GM12874 (cell line): ENCODE measurements around the gene FLVCR2.

Experiments
- TF ChIP-seq, protein P1 (sequence below): IDR thresholded peaks from 2 replicates; pipeline ENCODE4 v1.5.1; 2011; ENCODE audit warnings: low read depth, mild to moderate bottlenecking, control low read depth, low read length, moderate library complexity; ENCODE audit not compliant: insufficient read depth

Gene FLVCR2

DNA sequence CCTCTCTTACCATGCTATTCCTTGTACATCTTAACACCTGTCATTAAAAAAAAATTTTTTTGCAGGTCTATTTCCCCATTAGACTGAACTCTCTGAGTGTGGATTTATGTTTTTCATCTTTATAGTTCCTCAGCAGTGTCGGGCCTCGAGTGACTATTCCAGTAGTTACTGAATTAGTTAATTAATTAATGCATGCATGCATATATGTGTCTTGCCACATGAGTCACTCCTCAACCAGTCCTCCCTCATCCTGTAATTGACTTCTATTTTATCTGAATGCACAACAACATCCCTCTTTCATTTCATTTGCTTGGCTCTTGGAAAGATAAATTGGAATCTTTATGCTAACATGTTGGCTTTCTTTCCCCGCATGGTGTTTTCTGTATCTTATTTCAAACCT, 46.6 kb downstream of the FLVCR2 start:
- TF ChIP-seq, protein P1, sequence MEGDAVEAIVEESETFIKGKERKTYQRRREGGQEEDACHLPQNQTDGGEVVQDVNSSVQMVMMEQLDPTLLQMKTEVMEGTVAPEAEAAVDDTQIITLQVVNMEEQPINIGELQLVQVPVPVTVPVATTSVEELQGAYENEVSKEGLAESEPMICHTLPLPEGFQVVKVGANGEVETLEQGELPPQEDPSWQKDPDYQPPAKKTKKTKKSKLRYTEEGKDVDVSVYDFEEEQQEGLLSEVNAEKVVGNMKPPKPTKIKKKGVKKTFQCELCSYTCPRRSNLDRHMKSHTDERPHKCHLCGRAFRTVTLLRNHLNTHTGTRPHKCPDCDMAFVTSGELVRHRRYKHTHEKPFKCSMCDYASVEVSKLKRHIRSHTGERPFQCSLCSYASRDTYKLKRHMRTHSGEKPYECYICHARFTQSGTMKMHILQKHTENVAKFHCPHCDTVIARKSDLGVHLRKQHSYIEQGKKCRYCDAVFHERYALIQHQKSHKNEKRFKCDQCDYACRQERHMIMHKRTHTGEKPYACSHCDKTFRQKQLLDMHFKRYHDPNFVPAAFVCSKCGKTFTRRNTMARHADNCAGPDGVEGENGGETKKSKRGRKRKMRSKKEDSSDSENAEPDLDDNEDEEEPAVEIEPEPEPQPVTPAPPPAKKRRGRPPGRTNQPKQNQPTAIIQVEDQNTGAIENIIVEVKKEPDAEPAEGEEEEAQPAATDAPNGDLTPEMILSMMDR = no peak

DNA sequence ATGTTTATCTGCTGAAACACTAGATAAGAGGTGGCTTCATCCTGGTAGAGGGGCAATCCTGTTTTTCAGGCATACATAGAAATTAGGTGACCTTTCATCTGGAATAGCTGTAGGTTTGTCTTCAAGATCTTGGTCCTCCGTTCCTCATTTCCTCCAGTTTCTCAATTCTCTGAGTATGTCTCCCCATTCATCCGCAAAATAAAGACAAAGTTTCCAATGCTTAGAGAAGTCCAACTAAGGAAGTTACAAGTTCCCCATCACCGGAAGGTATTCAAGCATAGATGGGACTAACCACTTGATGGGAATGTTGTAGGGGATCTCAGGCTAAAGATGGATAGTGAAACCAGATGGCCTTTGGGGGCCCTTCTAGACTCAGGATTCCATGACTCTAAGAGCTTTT, 48.0 kb downstream of the FLVCR2 start:
- TF ChIP-seq, protein P1 = no peak

DNA sequence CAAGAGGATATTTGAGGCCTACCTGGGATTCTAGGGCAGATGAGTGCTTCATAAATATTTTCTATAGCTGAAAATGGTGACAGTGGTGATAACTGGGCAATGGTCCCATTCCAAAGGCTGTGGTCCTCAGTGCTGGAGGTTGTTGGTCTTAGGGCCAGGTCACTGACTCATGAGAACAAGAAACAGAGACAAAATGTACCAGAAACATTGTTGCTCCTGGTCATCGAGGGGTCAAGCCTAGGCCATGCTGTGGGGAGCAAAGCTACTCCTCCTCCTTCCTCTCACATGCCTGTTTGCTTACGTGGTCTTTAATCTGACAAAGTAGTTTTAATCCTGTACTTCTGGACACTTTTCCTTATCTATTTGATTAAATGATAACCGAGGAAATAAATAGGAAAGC, 48.4 kb downstream of the FLVCR2 start:
- TF ChIP-seq, protein P1 = no peak

DNA sequence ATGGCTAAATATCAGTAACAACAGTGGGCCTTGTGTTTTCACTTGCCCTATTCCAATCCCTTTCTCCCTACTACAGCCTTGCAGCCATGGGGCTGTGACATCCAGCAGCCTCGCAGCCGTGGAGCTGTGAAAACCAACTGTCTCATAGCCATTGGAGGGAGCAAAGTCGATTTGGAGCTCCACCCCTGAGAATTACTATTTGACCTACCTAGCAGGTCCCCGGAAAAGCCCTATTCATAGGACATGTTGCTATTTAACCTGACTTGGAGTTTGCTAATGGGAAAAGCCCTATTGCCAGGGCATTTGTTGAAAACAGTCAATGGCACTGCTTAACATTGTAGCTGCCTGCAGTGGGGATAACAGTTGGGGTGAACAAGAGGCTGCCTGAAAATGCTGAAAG, 49.0 kb downstream of the FLVCR2 start:
- TF ChIP-seq, protein P1 = no peak

DNA sequence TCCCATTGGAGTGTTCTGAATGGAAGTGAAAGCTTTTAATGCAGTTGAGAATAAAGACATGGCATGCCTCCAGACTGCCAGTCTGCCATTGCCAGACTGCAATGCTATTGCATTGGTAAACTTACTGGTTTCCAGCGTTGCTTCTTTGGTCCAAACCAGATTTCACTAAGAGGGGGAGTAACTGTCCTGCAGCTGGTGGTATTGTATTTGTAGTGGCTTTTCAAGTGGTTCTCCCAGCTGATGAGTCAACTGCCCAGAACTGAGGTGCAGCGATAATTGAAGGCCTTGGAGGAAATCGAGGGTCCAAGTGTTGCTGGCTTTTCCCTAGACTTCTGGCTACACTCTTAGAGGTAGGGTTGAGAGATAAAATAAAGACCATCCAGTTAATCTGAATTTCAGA, 50.4 kb downstream of the FLVCR2 start:
- TF ChIP-seq, protein P1 = no peak

DNA sequence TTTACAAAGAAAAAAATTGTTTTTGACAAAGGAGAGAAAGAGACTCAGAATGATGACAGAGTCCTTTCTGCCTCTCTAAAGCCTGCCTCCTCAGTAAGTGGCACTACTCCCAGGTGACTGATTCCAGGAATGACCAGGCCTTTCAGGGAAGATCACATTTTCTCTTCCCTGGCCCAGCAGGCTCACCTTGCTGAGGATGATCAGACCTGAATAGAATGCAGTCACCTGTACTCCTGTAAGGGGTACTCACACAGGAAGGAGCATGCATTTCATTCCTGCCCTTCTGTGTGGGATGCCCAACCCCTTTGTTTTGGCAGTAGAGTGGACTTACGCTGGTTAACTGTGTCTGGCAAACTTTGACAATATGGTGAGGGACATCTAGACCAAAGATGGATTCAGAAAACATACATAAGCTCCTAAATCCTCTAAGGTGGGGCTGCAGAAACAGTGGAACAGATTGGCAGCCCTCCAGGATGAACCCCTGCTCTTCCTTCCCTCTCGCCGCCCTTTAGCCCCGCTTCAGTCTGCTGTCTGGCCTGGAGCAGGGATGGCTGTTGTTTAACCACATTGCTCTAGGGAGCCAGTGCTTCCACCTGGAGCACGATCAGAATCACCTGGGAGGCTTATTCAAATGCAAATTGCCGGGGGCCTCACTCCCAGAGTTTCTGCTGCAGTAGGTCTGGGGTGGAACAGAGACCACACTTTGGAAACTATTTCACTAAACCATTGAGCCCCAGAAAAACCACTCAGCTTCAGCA, 52.5 kb downstream of the FLVCR2 start:
- TF ChIP-seq, protein P1 = no peak

DNA sequence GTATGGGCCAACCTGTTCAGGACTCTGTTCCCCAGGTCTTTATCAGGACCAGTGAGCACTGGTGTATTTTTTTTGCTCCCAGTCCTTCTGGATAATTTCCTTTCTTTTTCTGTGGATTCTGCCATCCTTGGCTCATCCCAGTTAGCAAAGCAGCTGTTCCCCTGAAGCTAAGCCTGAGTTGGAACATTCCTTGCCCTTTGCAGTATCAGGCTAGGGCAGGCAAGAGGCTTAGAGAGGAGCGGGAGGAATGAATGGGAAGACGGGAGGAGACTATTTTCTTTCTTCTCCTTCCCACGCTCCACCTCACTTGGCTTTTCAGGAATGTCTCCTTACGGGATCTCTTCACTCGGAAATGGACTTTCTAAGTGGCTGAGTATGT, 53.0 kb downstream of the FLVCR2 start:
- TF ChIP-seq, protein P1 = no peak

DNA sequence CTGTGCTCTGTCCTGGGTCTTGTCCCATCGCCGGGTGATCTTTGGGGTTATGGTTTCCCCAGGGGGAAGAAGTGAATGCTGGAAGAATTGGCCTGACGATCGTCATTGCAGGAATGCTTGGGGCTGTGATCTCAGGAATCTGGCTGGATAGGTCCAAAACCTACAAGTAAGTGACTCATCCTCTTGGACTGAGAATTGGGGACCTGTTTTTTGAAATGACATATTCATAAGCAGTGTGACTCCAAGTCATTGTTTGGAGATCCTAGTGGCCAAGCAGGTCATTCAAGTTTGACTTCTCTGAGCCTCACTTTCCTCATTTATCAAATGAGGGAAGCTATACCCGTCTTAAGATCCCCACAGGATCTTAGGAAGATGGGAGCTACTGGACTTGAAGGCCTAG, 56.4 kb downstream of the FLVCR2 start:
- TF ChIP-seq, protein P1 = no peak
